ENCODE measurements around the gene BRIP1. TPM values are rescaled to one million over a fixed set of nuclear protein-coding genes. Genes with fewer than 3 reads are reported as not detected.

BRIP1 gene
- total and polyA plus RNA-seq, 2 donors (not counting 1 experiment from before 2014, with no cell fraction given) = 4.0 to 8.1 TPM

DNA sequence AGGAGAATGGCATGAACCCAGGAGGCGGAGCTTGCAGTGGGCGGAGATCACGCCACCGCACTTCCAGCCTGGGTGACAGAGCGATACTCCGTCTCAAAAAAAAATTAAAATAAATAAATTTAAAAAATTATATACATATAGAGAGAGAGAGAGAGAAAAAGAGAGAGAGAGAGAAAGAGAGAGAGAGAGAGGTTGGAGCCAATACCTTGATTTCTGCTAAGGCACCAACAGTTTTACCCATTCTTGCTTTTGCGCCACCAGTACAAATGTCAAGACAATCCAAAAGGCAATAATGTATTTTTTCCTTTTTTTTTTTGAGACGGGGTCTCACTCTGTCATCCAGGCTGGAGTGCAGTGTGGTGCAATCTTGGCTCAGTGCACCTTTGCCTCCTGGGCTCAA lies 17.2 kb downstream of the BRIP1 start:
- Histone ChIP-seq H3K27ac (ENCODE audit: insufficient read depth, low read length) (no peak overlapping the region), H2AFZ (ENCODE audit: low read length) (no peak overlapping the region), H4K20me1 (ENCODE audit: control insufficient read depth, extremely low read depth, insufficient read depth, low read length) (no peaks in the 10 kb centered on the region), H3K27me3 (ENCODE audit: control insufficient read depth, insufficient read depth, low read length) (no peaks in the 10 kb centered on the region), H3K4me3 (replicated peaks in 1 of 4; ENCODE audit: control extremely low read depth in 1 of 4, insufficient read depth in 1 of 4, low read depth in 3 of 4, low read length in 4 of 4) (no peak overlapping the region), H3K36me3 (ENCODE audit: control insufficient read depth, insufficient read depth, low read length) (no peaks in the 10 kb centered on the region), H3K9me3 (ENCODE audit: control insufficient read depth, insufficient read depth, low read depth, low read length) (no peaks in the 10 kb centered on the region), H3K79me2 (ENCODE audit: control insufficient read depth, insufficient read depth, low read length) (no peaks in the 10 kb centered on the region), H3K4me1 (ENCODE audit: control insufficient read depth, extremely low read depth, insufficient read depth, low read length) (no peaks in the 10 kb centered on the region), H3K9ac (ENCODE audit: insufficient read depth, low read length) (no peak overlapping the region), H3K4me2 (ENCODE audit: extremely low read depth, insufficient read depth, low read length) (no peak overlapping the region)
- DNase-seq (ENCODE audit: low read depth in 2 of 2) = no peak
- TF ChIP-seq, protein P1, sequence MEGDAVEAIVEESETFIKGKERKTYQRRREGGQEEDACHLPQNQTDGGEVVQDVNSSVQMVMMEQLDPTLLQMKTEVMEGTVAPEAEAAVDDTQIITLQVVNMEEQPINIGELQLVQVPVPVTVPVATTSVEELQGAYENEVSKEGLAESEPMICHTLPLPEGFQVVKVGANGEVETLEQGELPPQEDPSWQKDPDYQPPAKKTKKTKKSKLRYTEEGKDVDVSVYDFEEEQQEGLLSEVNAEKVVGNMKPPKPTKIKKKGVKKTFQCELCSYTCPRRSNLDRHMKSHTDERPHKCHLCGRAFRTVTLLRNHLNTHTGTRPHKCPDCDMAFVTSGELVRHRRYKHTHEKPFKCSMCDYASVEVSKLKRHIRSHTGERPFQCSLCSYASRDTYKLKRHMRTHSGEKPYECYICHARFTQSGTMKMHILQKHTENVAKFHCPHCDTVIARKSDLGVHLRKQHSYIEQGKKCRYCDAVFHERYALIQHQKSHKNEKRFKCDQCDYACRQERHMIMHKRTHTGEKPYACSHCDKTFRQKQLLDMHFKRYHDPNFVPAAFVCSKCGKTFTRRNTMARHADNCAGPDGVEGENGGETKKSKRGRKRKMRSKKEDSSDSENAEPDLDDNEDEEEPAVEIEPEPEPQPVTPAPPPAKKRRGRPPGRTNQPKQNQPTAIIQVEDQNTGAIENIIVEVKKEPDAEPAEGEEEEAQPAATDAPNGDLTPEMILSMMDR (conservative IDR thresholded peaks at IDR 0.05 in 1 of 2, IDR thresholded peaks at IDR 0.05 in 1 of 2; ENCODE audit: low read depth in 1 of 2, low read length in 2 of 2) = no peak
- no peak for TF ChIP-seq EZH2 (IDR thresholded peaks at IDR 0.05; ENCODE audit: low read length, missing control alignments)

DNA sequence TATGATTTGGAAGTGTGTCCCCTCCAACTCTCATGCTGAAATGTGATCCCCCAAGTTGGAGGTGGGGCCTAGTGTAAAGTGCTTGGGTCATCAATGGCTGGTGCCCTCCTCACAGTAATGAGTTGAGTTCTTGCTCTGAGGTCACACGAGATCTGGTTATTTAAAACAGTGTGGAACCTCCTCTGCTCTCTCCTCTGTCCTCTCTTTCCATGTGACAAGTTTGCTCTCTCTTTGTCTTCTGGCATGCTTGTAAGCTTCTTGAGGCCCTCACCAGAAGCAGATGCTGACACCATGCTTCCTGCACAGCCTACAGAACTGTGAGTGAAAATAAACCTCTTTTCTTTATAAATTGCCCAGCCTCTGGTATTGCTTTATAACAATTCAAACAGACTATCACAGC lies 19.9 kb downstream of the BRIP1 start:
- Histone ChIP-seq H3K36me3 (ENCODE audit: control insufficient read depth, insufficient read depth, low read length) (no peaks in the 10 kb centered on the region), H3K27me3 (ENCODE audit: control insufficient read depth, insufficient read depth, low read length) (no peaks in the 10 kb centered on the region), H2AFZ (ENCODE audit: low read length) (no peak overlapping the region), H3K27ac (ENCODE audit: insufficient read depth, low read length) (no peak overlapping the region), H3K9me3 (ENCODE audit: control insufficient read depth, insufficient read depth, low read depth, low read length) (no peaks in the 10 kb centered on the region), H3K9ac (ENCODE audit: insufficient read depth, low read length) (no peak overlapping the region), H3K4me1 (ENCODE audit: control insufficient read depth, extremely low read depth, insufficient read depth, low read length) (no peaks in the 10 kb centered on the region), H3K79me2 (ENCODE audit: control insufficient read depth, insufficient read depth, low read length) (no peaks in the 10 kb centered on the region), H4K20me1 (ENCODE audit: control insufficient read depth, extremely low read depth, insufficient read depth, low read length) (no peaks in the 10 kb centered on the region), H3K4me2 (ENCODE audit: extremely low read depth, insufficient read depth, low read length) (no peak overlapping the region), H3K4me3 (replicated peaks in 1 of 4; ENCODE audit: control extremely low read depth in 1 of 4, insufficient read depth in 1 of 4, low read depth in 3 of 4, low read length in 4 of 4) (no peak overlapping the region)
- DNase-seq (ENCODE audit: low read depth in 2 of 2) = no peak
- no peak for TF ChIP-seq EZH2 (IDR thresholded peaks at IDR 0.05; ENCODE audit: low read length, missing control alignments)
- TF ChIP-seq, protein P1 (conservative IDR thresholded peaks at IDR 0.05 in 1 of 2, IDR thresholded peaks at IDR 0.05 in 1 of 2; ENCODE audit: low read depth in 1 of 2, low read length in 2 of 2) = no peak

DNA sequence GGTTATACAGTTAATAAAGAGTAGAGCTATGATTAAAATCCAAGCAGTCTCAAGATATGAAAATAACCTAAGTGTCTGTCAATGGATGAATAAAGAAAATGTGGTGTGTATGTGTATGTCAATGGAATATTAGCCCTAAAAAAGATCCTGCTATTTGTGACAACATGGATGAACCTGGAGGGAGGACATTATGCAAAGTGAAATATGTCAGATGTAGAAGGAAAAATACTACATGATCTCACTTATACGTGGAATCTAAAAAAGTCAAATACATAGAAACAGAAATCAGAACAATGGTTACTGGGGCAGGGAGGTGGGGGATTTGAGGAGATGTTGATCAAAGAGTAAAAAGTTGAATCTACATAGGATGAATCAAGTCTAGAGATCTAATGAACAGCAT lies 20.4 kb downstream of the BRIP1 start:
- TF ChIP-seq EZH2 (IDR thresholded peaks at IDR 0.05; ENCODE audit: low read length, missing control alignments) = no peak
- TF ChIP-seq, protein P1 (conservative IDR thresholded peaks at IDR 0.05 in 1 of 2, IDR thresholded peaks at IDR 0.05 in 1 of 2; ENCODE audit: low read depth in 1 of 2, low read length in 2 of 2) = no peak
- Histone ChIP-seq H3K4me2 (ENCODE audit: extremely low read depth, insufficient read depth, low read length) (no peak overlapping the region), H3K9me3 (ENCODE audit: control insufficient read depth, insufficient read depth, low read depth, low read length) (no peaks in the 10 kb centered on the region), H3K36me3 (ENCODE audit: control insufficient read depth, insufficient read depth, low read length) (no peaks in the 10 kb centered on the region), H2AFZ (ENCODE audit: low read length) (no peak overlapping the region), H3K4me3 (replicated peaks in 1 of 4; ENCODE audit: control extremely low read depth in 1 of 4, insufficient read depth in 1 of 4, low read depth in 3 of 4, low read length in 4 of 4) (no peak overlapping the region), H3K79me2 (ENCODE audit: control insufficient read depth, insufficient read depth, low read length) (no peaks in the 10 kb centered on the region), H3K9ac (ENCODE audit: insufficient read depth, low read length) (no peak overlapping the region), H3K4me1 (ENCODE audit: control insufficient read depth, extremely low read depth, insufficient read depth, low read length) (no peaks in the 10 kb centered on the region), H3K27ac (ENCODE audit: insufficient read depth, low read length) (no peak overlapping the region), H4K20me1 (ENCODE audit: control insufficient read depth, extremely low read depth, insufficient read depth, low read length) (no peaks in the 10 kb centered on the region), H3K27me3 (ENCODE audit: control insufficient read depth, insufficient read depth, low read length) (no peaks in the 10 kb centered on the region)
- no peak for DNase-seq (ENCODE audit: low read depth in 2 of 2)
